Sigmoid colon (tissue), 3 donors: Measurements from ENCODE around the gene PCDHAC1.

Source experiments
- POLR2A ChIP-seq, 2 donors: fragments of 450-650 bp; IDR thresholded peaks; one replicate each; pipeline ENCODE4 v1.6.1; 2016; ENCODE audit warnings: antibody characterized with exemption in 2 of 2, mild to moderate bottlenecking in 2 of 2, moderate library complexity in 2 of 2
- TF ChIP-seq, protein P1 (sequence below), 4 experiments: fragments of 450-650 bp in 3 of 4; fragments of 200-600 bp in 1 of 4; IDR thresholded peaks; one replicate each; pipeline ENCODE4 v1.5.1; 2016 to 2019; ENCODE audit warnings: antibody characterized with exemption in 4 of 4, mild to moderate bottlenecking in 3 of 4, moderate library complexity in 2 of 4

DNA sequence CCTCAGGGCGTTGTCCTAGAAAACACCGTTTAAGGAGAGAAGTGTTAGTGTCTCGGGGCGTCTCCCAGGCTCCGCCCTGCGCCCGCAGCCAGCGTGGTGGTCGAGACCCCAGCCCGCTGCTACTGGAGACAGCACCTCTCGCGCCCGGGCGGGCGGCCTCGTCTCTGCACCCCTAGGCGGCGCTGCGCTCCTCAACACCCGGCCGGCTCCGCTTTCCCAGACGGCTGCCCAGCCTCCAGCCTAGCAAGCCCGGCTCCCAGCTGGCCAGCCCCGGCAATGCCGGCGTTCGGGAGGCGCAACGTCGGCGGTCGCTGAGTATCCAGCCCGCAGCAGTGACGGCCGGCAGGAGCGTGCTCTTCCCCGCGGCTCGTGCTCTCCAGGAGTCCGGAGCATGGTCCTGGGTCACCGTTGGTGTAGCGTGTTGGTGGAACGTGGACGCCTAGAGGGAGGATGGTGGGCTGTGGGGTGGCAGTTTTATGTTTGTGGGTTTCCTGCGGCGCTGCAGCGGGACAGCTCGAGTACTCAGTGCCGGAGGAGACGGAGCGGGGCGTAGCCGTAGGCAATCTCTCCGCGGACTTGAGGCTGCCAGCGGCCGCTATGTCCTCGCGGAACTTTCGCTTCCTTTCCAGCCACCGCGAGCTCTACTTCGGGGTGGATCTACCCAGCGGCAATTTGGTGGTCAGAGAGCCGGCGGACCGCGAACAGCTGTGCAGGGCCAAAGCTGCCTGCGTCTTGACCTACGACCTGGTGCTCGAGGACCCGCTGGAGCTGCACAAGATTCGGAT lies 536 bp downstream of the PCDHAC1 start:
- TF ChIP-seq, protein P1, sequence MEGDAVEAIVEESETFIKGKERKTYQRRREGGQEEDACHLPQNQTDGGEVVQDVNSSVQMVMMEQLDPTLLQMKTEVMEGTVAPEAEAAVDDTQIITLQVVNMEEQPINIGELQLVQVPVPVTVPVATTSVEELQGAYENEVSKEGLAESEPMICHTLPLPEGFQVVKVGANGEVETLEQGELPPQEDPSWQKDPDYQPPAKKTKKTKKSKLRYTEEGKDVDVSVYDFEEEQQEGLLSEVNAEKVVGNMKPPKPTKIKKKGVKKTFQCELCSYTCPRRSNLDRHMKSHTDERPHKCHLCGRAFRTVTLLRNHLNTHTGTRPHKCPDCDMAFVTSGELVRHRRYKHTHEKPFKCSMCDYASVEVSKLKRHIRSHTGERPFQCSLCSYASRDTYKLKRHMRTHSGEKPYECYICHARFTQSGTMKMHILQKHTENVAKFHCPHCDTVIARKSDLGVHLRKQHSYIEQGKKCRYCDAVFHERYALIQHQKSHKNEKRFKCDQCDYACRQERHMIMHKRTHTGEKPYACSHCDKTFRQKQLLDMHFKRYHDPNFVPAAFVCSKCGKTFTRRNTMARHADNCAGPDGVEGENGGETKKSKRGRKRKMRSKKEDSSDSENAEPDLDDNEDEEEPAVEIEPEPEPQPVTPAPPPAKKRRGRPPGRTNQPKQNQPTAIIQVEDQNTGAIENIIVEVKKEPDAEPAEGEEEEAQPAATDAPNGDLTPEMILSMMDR (IDR thresholded peaks at IDR 0.05) = peak; percentile 30 to 70 (median 40)
- no peak for TF ChIP-seq POLR2A (IDR thresholded peaks at IDR 0.05)
